GM13976 (cell line): ENCODE measurements around the gene ABCA6.

Source experiments
- DNase-seq: peaks from one replicate; pipeline ENCODE4 v3.0.0; 2012; ENCODE audit warnings: low spot score
- CTCF ChIP-seq: IDR thresholded peaks from 2 replicates; pipeline ENCODE4 v1.5.1; 2012; ENCODE audit warnings: borderline replicate concordance, mild to moderate bottlenecking; ENCODE audit not compliant: insufficient read depth; ENCODE audit errors: extremely low read depth, missing control alignments, control extremely low read depth
- in situ Hi-C: fragments of 300-500 bp; cut with MboI; formaldehyde crosslinking; loops from one replicate; pipeline ENCODE4 v1.12.0; 2022; ENCODE audit warnings: low sequenced_read_pairs, mixed read lengths, inconsistent platforms; ENCODE audit not compliant: unreplicated experiment

Gene ABCA6

GRCh38 chr17:69055334-69055733, 86.4 kb downstream of the ABCA6 start:
- no peak for DNase-seq
- no peak for TF ChIP-seq CTCF
- in situ Hi-C loops: no loop called here

GRCh38 chr17:69050999-69051775, 90.5 kb downstream of the ABCA6 start:
- no peak for TF ChIP-seq CTCF
- in situ Hi-C loops: no loop called here
- DNase-seq: no peak

GRCh38 chr17:69048634-69049033, 93.1 kb downstream of the ABCA6 start:
- TF ChIP-seq CTCF: no peak
- no peak for DNase-seq
- in situ Hi-C loops: no loop called here

DNA sequence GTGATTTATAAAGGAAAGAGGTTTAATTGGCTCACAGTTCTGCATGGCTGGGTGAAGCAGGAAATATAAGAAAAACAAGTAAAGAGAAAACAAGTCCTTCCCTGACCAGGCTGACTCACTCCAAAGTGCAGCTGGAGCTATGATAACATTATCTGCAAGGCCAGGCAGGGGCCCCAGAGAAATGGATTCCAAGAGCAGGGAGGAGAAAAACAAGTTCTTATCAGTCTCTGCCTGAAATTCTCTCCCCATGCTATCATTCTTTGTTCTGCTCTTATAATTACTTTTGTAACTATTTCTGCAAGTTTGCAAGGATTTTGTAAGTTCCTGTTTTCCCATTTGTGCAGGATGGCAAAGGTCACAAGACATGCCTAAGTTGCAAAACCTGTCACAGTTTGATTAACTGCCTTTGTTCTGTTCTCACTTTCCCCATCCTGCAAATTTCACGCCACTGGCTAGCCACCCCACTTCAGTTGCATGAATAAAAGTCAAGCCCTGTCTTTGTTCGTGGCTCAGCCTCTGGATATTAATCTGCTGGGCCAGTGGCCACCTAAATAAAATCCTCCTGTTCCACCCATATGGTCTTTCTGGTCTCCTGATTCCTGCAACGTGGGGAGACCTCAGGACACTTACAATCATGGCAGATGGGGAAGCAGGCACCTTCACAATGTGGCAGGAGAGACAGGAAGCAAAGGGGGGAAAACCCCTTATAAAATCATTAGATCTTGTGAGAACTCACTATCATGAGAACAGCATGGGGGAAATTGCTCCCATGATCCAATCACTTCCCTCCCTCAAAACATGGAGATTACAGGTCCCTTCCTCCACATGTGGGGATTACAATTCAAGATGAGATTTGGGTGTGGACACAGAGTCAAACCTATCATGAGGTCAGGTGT, 94.1 kb downstream of the ABCA6 start:
- TF ChIP-seq CTCF: no peak
- no peak for DNase-seq
- in situ Hi-C loops: no loop called here

DNA sequence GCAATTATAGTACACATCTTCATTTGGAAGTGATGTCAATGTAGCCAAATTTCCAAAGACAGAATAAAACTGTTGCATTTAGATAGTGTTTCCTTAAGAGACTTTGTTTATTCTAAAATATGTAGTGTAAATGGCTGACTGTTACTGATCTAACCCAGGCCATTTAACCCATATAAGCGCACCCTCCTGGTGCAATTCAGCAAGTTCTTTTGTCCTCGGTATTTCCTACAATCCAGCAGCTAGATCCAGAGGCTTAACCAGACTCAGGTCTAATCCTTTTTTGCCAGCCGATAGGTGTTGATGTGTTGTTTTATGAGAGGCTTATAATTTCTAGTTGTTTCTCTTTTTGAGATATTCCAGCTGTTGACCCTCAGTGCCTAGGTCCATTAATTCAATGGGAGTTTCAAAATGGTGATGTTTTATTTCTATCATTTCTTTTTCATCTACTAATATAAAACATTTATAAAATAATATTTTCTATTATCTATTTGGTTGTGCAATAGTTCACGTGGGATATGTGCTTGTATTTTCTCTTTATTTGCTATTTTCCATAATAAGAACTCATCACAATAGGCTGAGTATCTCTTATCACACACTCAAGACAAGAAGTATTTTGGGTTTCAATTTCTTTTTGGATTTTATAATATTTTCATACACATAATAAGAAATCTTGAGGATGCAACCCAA, 95.4 kb downstream of the ABCA6 start:
- DNase-seq: no peak
- TF ChIP-seq CTCF: no peak
- in situ Hi-C loops: no loop called here

- in situ Hi-C loops: no loop called here
- TF ChIP-seq CTCF: no peak
- DNase-seq: no peak
These were observed 96.0 kb downstream of the ABCA6 start for GRCh38 chr17:69045646-69046045.
